Measurements from ENCODE around the gene PPIE.

Gene PPIE

GRCh38 chr1:39692152-39693074 lies 46.3 kb upstream of the PPIE start:
- DNase-seq (no peak), ATAC-seq (ENCODE audit: insufficient read depth, low read depth) (no peak)
- Histone ChIP-seq H3K4me2 (ENCODE audit: insufficient read depth, low read length) (no peak overlapping the region), H4K20me1 (ENCODE audit: insufficient read depth, low read length) (no peaks in the 10 kb centered on the region), H3K4me3 (ENCODE audit: low read depth in 1 of 2, low read length in 2 of 2) (no peak overlapping the region), H3K36me3 (ENCODE audit: insufficient read depth, low read length) (no peaks in the 10 kb centered on the region), H3K9ac (ENCODE audit: low read depth, low read length) (no peak overlapping the region), H2AFZ (ENCODE audit: low read depth, low read length) (no peak overlapping the region), H3K79me2 (ENCODE audit: insufficient read depth, low read length) (no peaks in the 10 kb centered on the region), H3K4me1 (ENCODE audit: insufficient read depth, low read length) (no peaks in the 10 kb centered on the region), H3K27ac (ENCODE audit: low read length) (no peak overlapping the region), H3K27me3 (ENCODE audit: insufficient read depth, low read length, poor library complexity) (peaks cover 22% of the 10 kb centered on the region), H3K9me3 (ENCODE audit: insufficient read depth, low read length, severe bottlenecking) (no peaks in the 10 kb centered on the region)
- no peak for TF ChIP-seq CTCF (IDR thresholded peaks at IDR 0.05; ENCODE audit: borderline replicate concordance, extremely low read depth, low read length, poor library complexity, severe bottlenecking)
- no peak for TF ChIP-seq EZH2 (IDR thresholded peaks at IDR 0.05; ENCODE audit: borderline replicate concordance, low read depth, low read length, severe bottlenecking)

- Histone ChIP-seq H3K9me3 (ENCODE audit: insufficient read depth, low read length, severe bottlenecking) (no peaks in the 10 kb centered on the region), H3K9ac (ENCODE audit: low read depth, low read length) (no peak overlapping the region), H3K27ac (ENCODE audit: low read length) (no peak overlapping the region), H3K36me3 (ENCODE audit: insufficient read depth, low read length) (no peaks in the 10 kb centered on the region), H3K4me1 (ENCODE audit: insufficient read depth, low read length) (no peaks in the 10 kb centered on the region), H3K4me2 (ENCODE audit: insufficient read depth, low read length) (no peak overlapping the region), H4K20me1 (ENCODE audit: insufficient read depth, low read length) (no peaks in the 10 kb centered on the region), H2AFZ (ENCODE audit: low read depth, low read length) (no peak overlapping the region), H3K27me3 (ENCODE audit: insufficient read depth, low read length, poor library complexity) (peaks cover 18% of the 10 kb centered on the region), H3K4me3 (ENCODE audit: low read depth in 1 of 2, low read length in 2 of 2) (no peak overlapping the region), H3K79me2 (ENCODE audit: insufficient read depth, low read length) (no peaks in the 10 kb centered on the region)
- ATAC-seq (ENCODE audit: insufficient read depth, low read depth): no peak
- TF ChIP-seq CTCF (IDR thresholded peaks at IDR 0.05; ENCODE audit: borderline replicate concordance, extremely low read depth, low read length, poor library complexity, severe bottlenecking) (no peak), EZH2 (IDR thresholded peaks at IDR 0.05; ENCODE audit: borderline replicate concordance, low read depth, low read length, severe bottlenecking) (no peak)
- no peak for DNase-seq
These were observed 44.7 kb upstream of the PPIE start for GRCh38 chr1:39694026-39694425.

GRCh38 chr1:39695016-39695415 lies 43.7 kb upstream of the PPIE start:
- Histone ChIP-seq H2AFZ (ENCODE audit: low read depth, low read length) (no peak overlapping the region), H3K4me1 (ENCODE audit: insufficient read depth, low read length) (no peaks in the 10 kb centered on the region), H3K4me2 (ENCODE audit: insufficient read depth, low read length) (no peak overlapping the region)

More at GRCh38 chr1:39695016-39695415, 43.7 kb upstream of the PPIE start:
- H3K79me2 ChIP-seq (ENCODE audit: insufficient read depth, low read length): no peaks in the 10 kb centered on the region
- no peak overlapping the region for H3K4me3 ChIP-seq (ENCODE audit: low read depth in 1 of 2, low read length in 2 of 2)
- H3K36me3 ChIP-seq (ENCODE audit: insufficient read depth, low read length): no peaks in the 10 kb centered on the region
- H3K9ac ChIP-seq (ENCODE audit: low read depth, low read length): no peak overlapping the region
- H3K27ac ChIP-seq (ENCODE audit: low read length): no peak overlapping the region
- TF ChIP-seq CTCF (IDR thresholded peaks at IDR 0.05; ENCODE audit: borderline replicate concordance, extremely low read depth, low read length, poor library complexity, severe bottlenecking) (no peak), EZH2 (IDR thresholded peaks at IDR 0.05; ENCODE audit: borderline replicate concordance, low read depth, low read length, severe bottlenecking) (no peak)
- H4K20me1 ChIP-seq (ENCODE audit: insufficient read depth, low read length): no peaks in the 10 kb centered on the region
- peaks cover 22% of the 10 kb centered on the region for H3K27me3 ChIP-seq (ENCODE audit: insufficient read depth, low read length, poor library complexity)
- H3K9me3 ChIP-seq (ENCODE audit: insufficient read depth, low read length, severe bottlenecking): no peaks in the 10 kb centered on the region
- DNase-seq (no peak), ATAC-seq (ENCODE audit: insufficient read depth, low read depth) (no peak)
